ENCODE data around the gene ARMC7.
A peak's percentile ranks its signal among the peaks of the same experiment; 100 is the strongest.

ARMC7 gene

GRCh38 chr17:75087558-75088453 is 22.0 kb upstream of the ARMC7 start, which contains the start of gene SLC16A5:
SLC16A5 (plus strand) TSS chr17:75087954; CDS start chr17:75093637, 5,683 bp downstream.
- peaks cover 5% of the 10 kb centered on the region; the same call in 1 of the 2 replicates for H3K4me1 ChIP-seq (ENCODE audit: low read length)
- TF ChIP-seq EZH2 (optimal IDR thresholded peaks at IDR 0.05; ENCODE audit: low read depth, low read length), result no peak
- H3K27ac ChIP-seq (ENCODE audit: low read length), result no peak within 1 kb of the TSS
- H3K4me3 ChIP-seq (ENCODE audit: low read length), result no peak within 1 kb of the TSS
- peak within 1 kb of the TSS; percentile 24; the same call in 1 of the 2 replicates for H3K4me2 ChIP-seq (ENCODE audit: low read depth, low read length)
- H4K20me1 ChIP-seq (ENCODE audit: insufficient read depth, low read length), result no peaks in the 10 kb centered on the region
- H3K27me3 ChIP-seq (replicated peaks; ENCODE audit: insufficient read depth, low read length), result no peaks in the 10 kb centered on the region
- H3K9me3 ChIP-seq (replicated peaks; ENCODE audit: insufficient read depth, low read length), result no peaks in the 10 kb centered on the region
- no peaks in the 10 kb centered on the region for H3K79me2 ChIP-seq (ENCODE audit: low read length)
- no peak for DNase-seq
- H3K36me3 ChIP-seq (replicated peaks; ENCODE audit: insufficient read depth, low read length), result no peaks in the 10 kb centered on the region
- no peaks in the 10 kb centered on the region; the same call in 1 of the 2 replicates for H3F3A ChIP-seq (ENCODE audit: insufficient read depth, low read length)
- peak within 1 kb of the TSS; percentile 35; the same call in 1 of the 2 replicates for H2AFZ ChIP-seq (ENCODE audit: low read length)
- no peaks in the 10 kb centered on the region for H3K9me2 ChIP-seq (replicated peaks; ENCODE audit: insufficient read depth, low read length)
- H3K9ac ChIP-seq (ENCODE audit: low read length), result no peak within 1 kb of the TSS

GRCh38 chr17:75088465-75089417 is 21.0 kb upstream of the ARMC7 start:
- peaks cover 5% of the 10 kb centered on the region; the same call in 1 of the 2 replicates for H3K4me1 ChIP-seq (ENCODE audit: low read length)
- no peak for DNase-seq

GRCh38 chr17:75090871-75091854 is 18.6 kb upstream of the ARMC7 start:
- H3K79me2 ChIP-seq (ENCODE audit: low read length), result no peaks in the 10 kb centered on the region
- no peaks in the 10 kb centered on the region for H3K9me2 ChIP-seq (replicated peaks; ENCODE audit: insufficient read depth, low read length)
- H2AFZ ChIP-seq (ENCODE audit: low read length), result no peak overlapping the region
- TF ChIP-seq EZH2phosphoT487 (IDR thresholded peaks at IDR 0.05; ENCODE audit: low read length) (no peak), CTCF (IDR thresholded peaks at IDR 0.05; ENCODE audit: low read length) (no peak), EZH2 (optimal IDR thresholded peaks at IDR 0.05; ENCODE audit: low read depth, low read length) (no peak)
- no peaks in the 10 kb centered on the region for H3K27me3 ChIP-seq (replicated peaks; ENCODE audit: insufficient read depth, low read length)
- no peak overlapping the region for H3K9ac ChIP-seq (ENCODE audit: low read length)
- no peak for DNase-seq
- no peak overlapping the region for H3K4me2 ChIP-seq (ENCODE audit: low read depth, low read length)
- H3K4me1 ChIP-seq (ENCODE audit: low read length), result no peaks in the 10 kb centered on the region
- H4K20me1 ChIP-seq (ENCODE audit: insufficient read depth, low read length), result no peaks in the 10 kb centered on the region
- H3K36me3 ChIP-seq (replicated peaks; ENCODE audit: insufficient read depth, low read length), result no peaks in the 10 kb centered on the region
- no peaks in the 10 kb centered on the region for H3K9me3 ChIP-seq (replicated peaks; ENCODE audit: insufficient read depth, low read length)
- H3F3A ChIP-seq (ENCODE audit: insufficient read depth, low read length), result no peaks in the 10 kb centered on the region
- H3K4me3 ChIP-seq (ENCODE audit: low read length), result no peak overlapping the region
- no peak overlapping the region for H3K27ac ChIP-seq (ENCODE audit: low read length)

More at GRCh38 chr17:75088465-75089417, 21.0 kb upstream of the ARMC7 start:
- Histone ChIP-seq H3K27ac (ENCODE audit: low read length) (no peak overlapping the region), H2AFZ (ENCODE audit: low read length) (no peak overlapping the region), H3K9me2 (replicated peaks; ENCODE audit: insufficient read depth, low read length) (no peaks in the 10 kb centered on the region), H3K27me3 (replicated peaks; ENCODE audit: insufficient read depth, low read length) (no peaks in the 10 kb centered on the region), H4K20me1 (ENCODE audit: insufficient read depth, low read length) (no peaks in the 10 kb centered on the region), H3K36me3 (replicated peaks; ENCODE audit: insufficient read depth, low read length) (no peaks in the 10 kb centered on the region), H3K4me2 (ENCODE audit: low read depth, low read length) (no peak overlapping the region), H3K79me2 (ENCODE audit: low read length) (no peaks in the 10 kb centered on the region), H3K9ac (ENCODE audit: low read length) (no peak overlapping the region), H3K9me3 (replicated peaks; ENCODE audit: insufficient read depth, low read length) (no peaks in the 10 kb centered on the region), H3F3A (ENCODE audit: insufficient read depth, low read length) (no peaks in the 10 kb centered on the region; the same call in 1 of the 2 replicates), H3K4me3 (ENCODE audit: low read length) (no peak overlapping the region)
- TF ChIP-seq CTCF (IDR thresholded peaks at IDR 0.05; ENCODE audit: low read length) (no peak), EZH2phosphoT487 (IDR thresholded peaks at IDR 0.05; ENCODE audit: low read length) (no peak), EZH2 (optimal IDR thresholded peaks at IDR 0.05; ENCODE audit: low read depth, low read length) (no peak)
